GM12874 (cell line): Measurements from ENCODE around the gene JAK2.

Experiments
- CTCF ChIP-seq: IDR thresholded peaks from 2 replicates; pipeline ENCODE4 v1.5.1; 2011; ENCODE audit warnings: low read depth, mild to moderate bottlenecking, control low read depth, low read length, moderate library complexity; ENCODE audit not compliant: insufficient read depth

The JAK2 gene

GRCh38 chr9:4969130-4969529 lies 15.9 kb upstream of the JAK2 start:
- no peak for TF ChIP-seq CTCF

GRCh38 chr9:4970970-4971641 lies 14.0 kb upstream of the JAK2 start:
- no peak for TF ChIP-seq CTCF

GRCh38 chr9:4973246-4973645 lies 11.8 kb upstream of the JAK2 start:
- no peak for TF ChIP-seq CTCF

GRCh38 chr9:4973902-4974301 lies 11.2 kb upstream of the JAK2 start:
- TF ChIP-seq CTCF: no peak

GRCh38 chr9:4979239-4979638 lies 5.8 kb upstream of the JAK2 start:
- TF ChIP-seq CTCF: no peak

- no peak for TF ChIP-seq CTCF
Measured at GRCh38 chr9:4980086-4980727, 4.9 kb upstream of the JAK2 start.

- TF ChIP-seq CTCF: no peak
Measured at GRCh38 chr9:4982721-4983482, 2.2 kb upstream of the JAK2 start.
